ENCODE data around the gene CORO6. TPM values are rescaled to one million over a fixed set of nuclear protein-coding genes. Genes with fewer than 3 reads are reported as not detected.

The CORO6 gene
- total RNA-seq, 1 donor = 5.6 TPM

- TF ChIP-seq CTCF (IDR thresholded peaks at IDR 0.05; ENCODE audit: insufficient read depth, low read depth, low read length) = no peak
- no peak overlapping the region for H3K4me3 ChIP-seq (ENCODE audit: low read depth, low read length)
- no peak for DNase-seq (ENCODE audit: low read depth)
Measured at GRCh38 chr17:29578626-29579485, 43.9 kb downstream of the CORO6 start.

- H3K4me3 ChIP-seq (ENCODE audit: low read depth, low read length) = no peak overlapping the region
- no peak for DNase-seq (ENCODE audit: low read depth)
- no peak for TF ChIP-seq CTCF (IDR thresholded peaks at IDR 0.05; ENCODE audit: insufficient read depth, low read depth, low read length)
Measured at GRCh38 chr17:29577385-29578211, 45.1 kb downstream of the CORO6 start.

GRCh38 chr17:29577001-29577370 lies 45.7 kb downstream of the CORO6 start:
- no peak overlapping the region for H3K4me3 ChIP-seq (ENCODE audit: low read depth, low read length)
- TF ChIP-seq CTCF (IDR thresholded peaks at IDR 0.05; ENCODE audit: insufficient read depth, low read depth, low read length) = no peak
- DNase-seq (ENCODE audit: low read depth) = no peak

GRCh38 chr17:29576214-29577000 lies 46.3 kb downstream of the CORO6 start:
- no peak overlapping the region for H3K4me3 ChIP-seq (ENCODE audit: low read depth, low read length)
- no peak for TF ChIP-seq CTCF (IDR thresholded peaks at IDR 0.05; ENCODE audit: insufficient read depth, low read depth, low read length)
- DNase-seq (ENCODE audit: low read depth) = no peak

- no peak overlapping the region for H3K4me3 ChIP-seq (ENCODE audit: low read depth, low read length)
- DNase-seq (ENCODE audit: low read depth) = no peak
- TF ChIP-seq CTCF (IDR thresholded peaks at IDR 0.05; ENCODE audit: insufficient read depth, low read depth, low read length) = no peak
Measured at GRCh38 chr17:29575511-29576213, 47.0 kb downstream of the CORO6 start.

Data from fibroblast of villous mesenchyme (primary cell).